DND-41 (cell line): ENCODE data around the gene NPFFR2.
"Not testable (repeated sequence)": the region's sequence is repeated elsewhere in the genome, so short reads cannot be mapped to it uniquely, and the experiment has no call there.

Experiments used
- ATAC-seq: fragments of 200-7000 bp; cut with Tn5 transposase; 3 replicates; pipeline ENCODE4 v1.9.1; 2021; ENCODE audit warnings: low read depth; ENCODE audit not compliant: insufficient read depth
- DNase-seq: peaks from one replicate; pipeline ENCODE4 v3.0.0-alpha.2; 2020
- H2AFZ ChIP-seq: 2 replicates; pipeline ENCODE4 v1.6.0; 2012; ENCODE audit warnings: low read depth, low read length
- H3K27ac ChIP-seq: 2 replicates; pipeline ENCODE4 v1.5.1; 2012; ENCODE audit warnings: low read length, inconsistent platforms
- H3K27me3 ChIP-seq: fragments of 200-600 bp; sonication (generic); 2 replicates; pipeline ENCODE4 v1.6.0; 2012; ENCODE audit warnings: low read length, mild to moderate bottlenecking, inconsistent platforms; ENCODE audit not compliant: insufficient read depth, poor library complexity
- H3K36me3 ChIP-seq: 2 replicates; pipeline ENCODE4 v1.5.1; 2012; ENCODE audit warnings: low read length, inconsistent platforms; ENCODE audit not compliant: insufficient read depth
- H3K4me1 ChIP-seq: 2 replicates; pipeline ENCODE4 v1.5.1; 2012; ENCODE audit warnings: mild to moderate bottlenecking, low read length; ENCODE audit not compliant: insufficient read depth
- H3K4me2 ChIP-seq: 2 replicates; pipeline ENCODE4 v1.6.0; 2012; ENCODE audit warnings: mild to moderate bottlenecking, moderate library complexity, low read length, inconsistent platforms; ENCODE audit not compliant: insufficient read depth
- H3K4me3 ChIP-seq, 2 experiments: fragments of 200-600 bp in 1 of 2; shearing (Covaris generic) in 1 of 2; 2 replicates each; pipeline ENCODE4 v1.5.1; 2012 to 2016; ENCODE audit warnings: inconsistent platforms in 2 of 2, low read length in 2 of 2, mild to moderate bottlenecking in 2 of 2, low read depth in 1 of 2, moderate library complexity in 1 of 2
- H3K79me2 ChIP-seq: 2 replicates; pipeline ENCODE4 v1.6.0; 2012; ENCODE audit warnings: low read length, inconsistent platforms; ENCODE audit not compliant: insufficient read depth
- H3K9ac ChIP-seq: 2 replicates; pipeline ENCODE4 v1.6.0; 2012; ENCODE audit warnings: low read depth, mild to moderate bottlenecking, inconsistent platforms, low read length, moderate library complexity
- H3K9me3 ChIP-seq: 2 replicates; pipeline ENCODE4 v1.5.1; 2012; ENCODE audit warnings: low read length, moderate library complexity, mild to moderate bottlenecking, inconsistent platforms; ENCODE audit not compliant: insufficient read depth, severe bottlenecking
- H4K20me1 ChIP-seq: 2 replicates; pipeline ENCODE4 v1.6.0; 2012; ENCODE audit warnings: low read length; ENCODE audit not compliant: insufficient read depth
- EZH2 ChIP-seq: IDR thresholded peaks from 3 replicates; pipeline ENCODE4 v1.6.1; 2012; ENCODE audit warnings: borderline replicate concordance, low read depth, mild to moderate bottlenecking, moderate library complexity, low read length, inconsistent platforms; ENCODE audit not compliant: severe bottlenecking
- TF ChIP-seq, protein P1 (sequence below): IDR thresholded peaks from 2 replicates; pipeline ENCODE4 v1.5.1; 2012; ENCODE audit warnings: borderline replicate concordance, low read length, moderate library complexity, mild to moderate bottlenecking; ENCODE audit not compliant: poor library complexity, severe bottlenecking; ENCODE audit errors: extremely low read depth

Gene NPFFR2

GRCh38 chr4:72084587-72085011 lies 52.8 kb downstream of the NPFFR2 start:
- Histone ChIP-seq H3K4me2 (no peak overlapping the region), H3K27ac (no peak overlapping the region), H2AFZ (no peak overlapping the region), H3K27me3 (no peaks in the 10 kb centered on the region), H3K79me2 (no peaks in the 10 kb centered on the region), H3K4me1 (no peaks in the 10 kb centered on the region), H3K4me3 (no peak overlapping the region), H3K36me3 (no peaks in the 10 kb centered on the region), H4K20me1 (no peaks in the 10 kb centered on the region), H3K9me3 (no peaks in the 10 kb centered on the region), H3K9ac (no peak overlapping the region)
- ATAC-seq (no peak), DNase-seq (no peak)
- no peak for TF ChIP-seq EZH2
- TF ChIP-seq, protein P1, sequence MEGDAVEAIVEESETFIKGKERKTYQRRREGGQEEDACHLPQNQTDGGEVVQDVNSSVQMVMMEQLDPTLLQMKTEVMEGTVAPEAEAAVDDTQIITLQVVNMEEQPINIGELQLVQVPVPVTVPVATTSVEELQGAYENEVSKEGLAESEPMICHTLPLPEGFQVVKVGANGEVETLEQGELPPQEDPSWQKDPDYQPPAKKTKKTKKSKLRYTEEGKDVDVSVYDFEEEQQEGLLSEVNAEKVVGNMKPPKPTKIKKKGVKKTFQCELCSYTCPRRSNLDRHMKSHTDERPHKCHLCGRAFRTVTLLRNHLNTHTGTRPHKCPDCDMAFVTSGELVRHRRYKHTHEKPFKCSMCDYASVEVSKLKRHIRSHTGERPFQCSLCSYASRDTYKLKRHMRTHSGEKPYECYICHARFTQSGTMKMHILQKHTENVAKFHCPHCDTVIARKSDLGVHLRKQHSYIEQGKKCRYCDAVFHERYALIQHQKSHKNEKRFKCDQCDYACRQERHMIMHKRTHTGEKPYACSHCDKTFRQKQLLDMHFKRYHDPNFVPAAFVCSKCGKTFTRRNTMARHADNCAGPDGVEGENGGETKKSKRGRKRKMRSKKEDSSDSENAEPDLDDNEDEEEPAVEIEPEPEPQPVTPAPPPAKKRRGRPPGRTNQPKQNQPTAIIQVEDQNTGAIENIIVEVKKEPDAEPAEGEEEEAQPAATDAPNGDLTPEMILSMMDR, result no peak

DNA sequence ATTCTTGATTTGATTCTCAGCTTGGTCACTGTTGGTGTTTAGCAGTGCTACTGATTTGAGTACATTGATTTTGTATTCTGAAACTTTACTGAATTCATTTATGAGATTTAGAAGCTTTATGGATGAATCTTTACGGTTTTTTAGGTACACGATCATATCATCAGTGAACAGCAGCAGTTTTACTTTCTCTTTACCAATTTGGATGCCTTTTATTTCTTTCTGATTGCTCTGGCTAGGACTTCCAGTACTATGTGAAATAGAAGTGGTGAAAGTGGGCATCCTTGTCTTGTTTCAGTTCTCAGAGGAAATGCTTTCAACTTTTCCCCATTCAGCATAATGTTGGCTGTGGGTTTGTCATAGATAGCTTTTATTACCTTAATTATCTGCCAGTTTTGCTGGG lies 58.8 kb downstream of the NPFFR2 start:
- H2AFZ ChIP-seq, H3K9ac ChIP-seq, H3K27ac ChIP-seq, ATAC-seq, H3K9me3 ChIP-seq, H3K4me1 ChIP-seq, H3K27me3 ChIP-seq, H3K36me3 ChIP-seq, H3K4me2 ChIP-seq, H4K20me1 ChIP-seq, H3K79me2 ChIP-seq, DNase-seq, H3K4me3 ChIP-seq: not testable (repeated sequence)

GRCh38 chr4:72094059-72094797 lies 62.4 kb downstream of the NPFFR2 start:
- Histone ChIP-seq H2AFZ (no peak overlapping the region), H3K27me3 (no peaks in the 10 kb centered on the region), H3K36me3 (no peaks in the 10 kb centered on the region), H3K4me1 (no peaks in the 10 kb centered on the region), H4K20me1 (no peaks in the 10 kb centered on the region), H3K4me3 (no peak overlapping the region), H3K4me2 (no peak overlapping the region), H3K9ac (no peak overlapping the region), H3K79me2 (no peaks in the 10 kb centered on the region), H3K9me3 (no peaks in the 10 kb centered on the region), H3K27ac (no peak overlapping the region)
- DNase-seq (no peak), ATAC-seq (no peak)
- TF ChIP-seq, protein P1, result no peak
- no peak for TF ChIP-seq EZH2

DNA sequence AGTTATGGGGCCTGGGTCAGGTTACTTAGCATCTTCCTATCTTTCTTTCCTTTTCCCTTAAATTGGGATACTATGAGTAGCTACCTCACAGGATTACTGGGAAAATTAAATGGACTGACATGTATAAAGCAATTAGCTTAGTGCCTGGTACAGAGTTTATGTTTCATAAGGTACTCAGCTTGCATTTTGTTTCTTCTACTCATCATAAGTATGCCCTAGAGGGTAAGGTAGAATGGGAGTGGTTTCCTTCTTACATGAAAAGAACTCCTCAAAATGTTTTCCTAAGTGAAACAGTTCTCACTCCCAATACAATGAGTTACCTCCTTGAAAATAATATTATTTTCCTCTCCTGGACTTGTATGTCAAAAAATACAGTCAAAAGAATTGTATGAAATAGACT lies 75.7 kb downstream of the NPFFR2 start:
- DNase-seq (no peak), ATAC-seq (no peak)
- Histone ChIP-seq H3K79me2 (no peaks in the 10 kb centered on the region), H2AFZ (no peak overlapping the region), H3K27ac (no peak overlapping the region), H3K4me2 (no peak overlapping the region), H4K20me1 (no peaks in the 10 kb centered on the region), H3K27me3 (peaks cover 2% of the 10 kb centered on the region), H3K4me3 (no peak overlapping the region), H3K4me1 (no peaks in the 10 kb centered on the region), H3K9me3 (no peaks in the 10 kb centered on the region), H3K9ac (no peak overlapping the region), H3K36me3 (no peaks in the 10 kb centered on the region)
- TF ChIP-seq, protein P1, result no peak
- TF ChIP-seq EZH2, result no peak
